GF-D8 (cell line): ENCODE data around the gene TNFSF13.

ENCODE experiments used
- DNase-seq: peaks from one replicate; lab custom pipeline; 2025; lab: John Stamatoyannopoulos, UW

Gene TNFSF13, protein sequence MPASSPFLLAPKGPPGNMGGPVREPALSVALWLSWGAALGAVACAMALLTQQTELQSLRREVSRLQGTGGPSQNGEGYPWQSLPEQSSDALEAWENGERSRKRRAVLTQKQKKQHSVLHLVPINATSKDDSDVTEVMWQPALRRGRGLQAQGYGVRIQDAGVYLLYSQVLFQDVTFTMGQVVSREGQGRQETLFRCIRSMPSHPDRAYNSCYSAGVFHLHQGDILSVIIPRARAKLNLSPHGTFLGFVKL

GRCh38 chr17:7558544-7559319, at the start of gene TNFSF13:
Gene TNFSF13 (plus strand): TSS chr17:7558750. CDS start chr17:7559040, 290 bp downstream.
- peak; percentile 77 for DNase-seq

DNA sequence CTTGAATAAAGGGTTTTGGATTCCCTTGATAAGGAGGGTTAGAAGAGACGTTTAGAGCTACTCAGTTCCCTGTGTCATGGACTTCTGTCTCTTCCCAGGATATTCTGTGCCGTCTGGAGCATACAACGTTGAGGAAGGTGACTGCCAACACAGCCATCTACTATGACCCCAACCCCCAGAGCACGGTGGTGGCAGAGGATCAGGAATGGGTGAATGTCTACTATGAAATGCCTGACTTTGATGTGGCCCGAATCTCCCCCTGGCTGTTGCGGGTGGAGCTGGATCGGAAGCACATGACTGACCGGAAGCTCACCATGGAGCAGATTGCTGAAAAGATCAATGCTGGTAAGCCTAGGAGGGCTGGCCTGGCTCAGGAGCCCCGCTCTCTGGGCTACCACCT, 49.7 kb upstream of the TNFSF13 start:
- no peak for DNase-seq

DNA sequence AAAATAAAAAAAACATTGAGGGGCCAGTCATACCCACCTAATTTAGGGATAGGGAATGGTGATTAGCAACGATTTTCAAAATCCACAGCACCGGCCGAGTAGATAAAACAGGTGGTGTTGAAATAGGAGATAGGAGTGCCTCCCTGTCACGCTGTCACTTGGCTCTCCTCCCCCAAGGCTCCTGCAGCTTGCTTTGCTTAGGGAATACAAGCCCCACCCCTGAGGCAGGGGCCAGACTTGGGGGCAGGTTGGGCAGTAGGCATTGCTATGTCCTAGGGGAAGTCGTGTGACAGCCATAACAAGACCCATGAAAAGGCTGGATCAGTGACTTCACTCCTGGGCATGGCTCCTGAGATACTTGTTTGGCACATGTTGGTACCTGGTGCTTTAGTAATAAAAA, 48.6 kb upstream of the TNFSF13 start:
- no peak for DNase-seq

- DNase-seq, result no peak
These were observed 47.4 kb upstream of the TNFSF13 start for GRCh38 chr17:7511108-7511507.

DNA sequence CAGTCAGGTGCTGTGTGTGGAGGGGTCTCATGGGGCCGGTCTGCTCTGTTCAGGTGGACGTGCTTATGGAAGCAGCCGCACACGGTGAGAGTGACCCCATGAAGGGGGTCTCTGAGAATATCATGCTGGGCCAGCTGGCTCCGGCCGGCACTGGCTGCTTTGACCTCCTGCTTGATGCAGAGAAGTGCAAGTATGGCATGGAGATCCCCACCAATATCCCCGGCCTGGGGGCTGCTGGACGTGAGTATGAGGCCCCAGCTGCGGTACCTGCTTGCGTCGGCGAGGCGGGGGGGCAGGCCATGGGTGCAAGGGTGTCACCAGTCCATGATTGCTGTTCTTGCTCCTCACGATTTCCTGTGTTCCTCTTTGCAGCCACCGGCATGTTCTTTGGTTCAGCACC, 46.4 kb upstream of the TNFSF13 start:
- DNase-seq, result no peak

DNA sequence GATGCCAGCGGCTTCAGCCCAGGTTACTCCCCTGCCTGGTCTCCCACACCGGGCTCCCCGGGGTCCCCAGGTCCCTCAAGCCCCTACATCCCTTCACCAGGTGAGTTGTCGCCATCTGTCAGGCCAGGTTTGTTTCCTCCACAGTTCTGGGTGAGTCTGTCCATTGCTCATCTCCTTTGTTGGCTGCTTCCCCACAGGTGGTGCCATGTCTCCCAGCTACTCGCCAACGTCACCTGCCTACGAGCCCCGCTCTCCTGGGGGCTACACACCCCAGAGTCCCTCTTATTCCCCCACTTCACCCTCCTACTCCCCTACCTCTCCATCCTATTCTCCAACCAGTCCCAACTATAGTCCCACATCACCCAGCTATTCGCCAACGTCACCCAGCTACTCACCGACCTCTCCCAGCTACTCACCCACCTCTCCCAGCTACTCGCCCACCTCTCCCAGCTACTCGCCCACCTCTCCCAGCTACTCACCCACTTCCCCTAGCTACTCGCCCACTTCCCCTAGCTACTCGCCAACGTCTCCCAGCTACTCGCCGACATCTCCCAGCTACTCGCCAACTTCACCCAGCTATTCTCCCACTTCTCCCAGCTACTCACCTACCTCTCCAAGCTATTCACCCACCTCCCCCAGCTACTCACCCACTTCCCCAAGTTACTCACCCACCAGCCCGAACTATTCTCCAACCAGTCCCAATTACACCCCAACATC, 45.6 kb upstream of the TNFSF13 start:
- no peak for DNase-seq

DNA sequence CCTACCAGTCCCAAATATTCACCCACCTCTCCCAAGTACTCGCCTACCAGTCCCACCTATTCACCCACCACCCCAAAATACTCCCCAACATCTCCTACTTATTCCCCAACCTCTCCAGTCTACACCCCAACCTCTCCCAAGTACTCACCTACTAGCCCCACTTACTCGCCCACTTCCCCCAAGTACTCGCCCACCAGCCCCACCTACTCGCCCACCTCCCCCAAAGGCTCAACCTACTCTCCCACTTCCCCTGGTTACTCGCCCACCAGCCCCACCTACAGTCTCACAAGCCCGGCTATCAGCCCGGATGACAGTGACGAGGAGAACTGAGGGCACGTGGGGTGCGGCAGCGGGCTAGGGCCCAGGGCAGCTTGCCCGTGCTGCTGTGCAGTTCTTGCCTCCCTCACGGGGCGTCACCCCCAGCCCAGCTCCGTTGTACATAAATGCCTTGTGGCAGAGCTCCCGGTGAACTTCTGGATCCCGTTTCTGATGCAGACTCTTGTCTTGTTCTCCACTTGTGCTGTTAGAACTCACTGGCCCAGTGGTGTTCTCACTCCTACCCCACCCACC, 44.6 kb upstream of the TNFSF13 start:
- no peak for DNase-seq

- peak; percentile 52 for DNase-seq
These were observed 42.5 kb upstream of the TNFSF13 start for GRCh38 chr17:7515911-7516610.

DNA sequence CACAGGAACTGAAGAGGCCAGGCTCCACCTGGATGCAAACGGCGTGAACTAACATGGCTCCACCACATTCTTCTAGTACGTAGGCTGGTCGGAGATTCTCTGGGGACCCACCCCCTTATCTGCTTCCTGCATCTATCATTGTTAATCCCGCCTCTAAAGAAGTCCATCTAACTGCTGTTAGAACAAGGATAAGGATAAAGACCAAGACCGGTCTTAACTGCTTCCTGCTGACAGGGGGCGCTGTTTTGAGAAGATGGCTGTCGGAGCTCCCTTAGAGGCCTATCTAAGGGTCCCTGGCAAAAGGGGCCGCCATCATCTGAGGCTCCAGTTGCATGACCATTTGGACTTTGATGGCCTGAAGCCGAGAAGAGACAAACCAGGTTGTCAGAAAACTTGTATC, 35.5 kb upstream of the TNFSF13 start:
- DNase-seq, result peak; percentile 0

DNA sequence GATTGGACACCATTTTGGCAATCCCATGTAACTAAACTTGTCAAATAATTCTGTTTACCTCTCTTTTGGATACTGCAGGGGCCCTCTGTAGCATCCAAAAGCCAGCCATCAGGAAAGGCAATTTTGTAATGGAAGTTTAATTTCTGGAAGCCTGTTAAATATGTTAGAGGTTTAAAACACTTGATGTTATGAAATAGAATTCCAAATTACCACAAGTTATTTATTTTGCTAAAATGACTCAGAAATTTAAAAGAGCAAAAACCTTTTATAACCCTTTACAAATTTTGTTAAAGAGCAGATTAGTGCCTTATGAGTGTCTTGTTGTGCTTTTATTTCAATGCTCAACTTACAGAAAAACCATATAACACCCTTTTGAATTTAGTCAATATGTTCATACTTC, 29.7 kb upstream of the TNFSF13 start:
- no peak for DNase-seq

- no peak for DNase-seq
These were observed 28.3 kb upstream of the TNFSF13 start for GRCh38 chr17:7530023-7530900.

DNA sequence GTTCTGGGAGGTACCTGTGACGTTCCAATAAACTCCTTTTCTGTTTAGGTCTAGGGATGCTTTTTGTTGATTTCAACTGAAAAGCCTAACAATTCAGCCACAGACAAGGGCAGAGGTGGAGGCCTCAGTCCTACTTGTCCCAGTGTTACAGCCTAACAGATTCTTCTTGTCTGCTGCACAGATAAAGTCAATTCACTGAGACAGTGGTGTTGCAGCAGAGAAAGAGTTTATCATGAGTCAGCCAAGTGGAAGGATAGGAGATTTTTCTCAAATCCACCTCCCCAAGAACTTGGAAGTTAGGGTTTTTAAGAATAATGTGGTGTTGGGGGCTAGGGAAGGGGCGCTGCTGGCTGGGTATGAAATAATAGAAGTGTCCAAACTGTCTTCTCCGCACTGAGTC, 20.5 kb upstream of the TNFSF13 start:
- no peak for DNase-seq

DNA sequence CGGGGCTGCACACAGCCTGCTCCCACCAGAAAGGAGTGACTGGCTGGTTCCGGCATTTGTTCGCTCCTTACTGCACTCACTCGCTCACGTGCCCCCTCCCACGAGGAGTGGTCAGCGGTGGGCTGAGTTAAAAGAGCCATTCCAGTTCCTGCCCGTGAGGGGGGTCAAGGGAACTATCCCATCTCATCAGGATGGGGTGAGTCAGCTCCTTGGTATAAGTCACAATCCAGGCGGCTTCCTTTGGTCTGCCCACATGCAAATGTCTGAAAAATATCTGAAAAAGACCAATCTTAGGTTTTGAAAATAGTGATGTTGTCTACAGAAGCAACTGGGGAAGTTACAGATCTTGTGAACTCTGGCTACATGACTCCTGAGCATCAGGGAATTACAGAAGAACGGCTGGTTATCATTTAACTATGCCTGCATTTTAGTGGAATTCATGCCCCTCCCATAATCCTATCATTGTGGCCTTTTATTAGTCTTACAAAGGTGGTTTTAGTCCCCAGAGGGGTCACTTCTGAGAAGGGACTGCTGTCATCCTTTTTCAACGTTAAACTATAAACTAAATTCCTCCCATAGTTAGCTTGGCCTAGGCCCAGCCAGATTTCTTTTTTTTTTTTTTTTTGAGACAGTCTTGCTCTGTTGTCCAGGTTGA, 19.5 kb upstream of the TNFSF13 start:
- DNase-seq, result no peak

GRCh38 chr17:7541074-7541621, 17.4 kb upstream of the TNFSF13 start:
- DNase-seq, result no peak

GRCh38 chr17:7544911-7545310, 13.6 kb upstream of the TNFSF13 start:
- no peak for DNase-seq

GRCh38 chr17:7548585-7549400, 9.8 kb upstream of the TNFSF13 start, which contains the start of gene TNFSF12:
Gene TNFSF12 (plus strand): TSS chr17:7549058. CDS start chr17:7549154, 96 bp downstream.
- DNase-seq, result no peak

GRCh38 chr17:7549401-7550055, 9.0 kb upstream of the TNFSF13 start:
- DNase-seq, result no peak

GRCh38 chr17:7550344-7550743, 8.2 kb upstream of the TNFSF13 start:
- DNase-seq, result no peak

DNA sequence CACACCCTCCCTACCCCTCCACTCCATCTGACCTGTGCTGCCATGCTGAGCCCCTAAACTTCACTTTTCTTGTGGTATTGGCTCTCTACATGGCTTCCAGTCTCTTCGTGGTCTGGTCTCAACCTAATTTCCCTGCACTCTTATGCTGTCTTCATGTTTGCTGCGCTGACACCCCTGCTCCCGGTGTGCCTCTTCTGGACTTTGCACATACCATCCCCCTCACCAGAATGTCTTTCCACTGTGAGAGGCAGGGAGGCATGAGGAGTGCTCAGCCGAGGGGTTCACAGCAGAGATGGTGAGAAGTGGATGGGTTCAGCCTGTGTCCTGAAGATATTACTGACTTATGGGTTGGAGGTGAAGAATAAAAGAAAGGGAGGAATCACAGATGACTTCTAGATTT, 7.2 kb upstream of the TNFSF13 start:
- DNase-seq, result no peak
